ENCODE results near the gene CACNB2. TPM values are rescaled to one million over a fixed set of nuclear protein-coding genes. Genes with fewer than 3 reads are reported as not detected.

CACNB2 gene
- total and polyA plus RNA-seq, 8 donors: 4.0 to 14.8 (median 11.8) TPM

DNA sequence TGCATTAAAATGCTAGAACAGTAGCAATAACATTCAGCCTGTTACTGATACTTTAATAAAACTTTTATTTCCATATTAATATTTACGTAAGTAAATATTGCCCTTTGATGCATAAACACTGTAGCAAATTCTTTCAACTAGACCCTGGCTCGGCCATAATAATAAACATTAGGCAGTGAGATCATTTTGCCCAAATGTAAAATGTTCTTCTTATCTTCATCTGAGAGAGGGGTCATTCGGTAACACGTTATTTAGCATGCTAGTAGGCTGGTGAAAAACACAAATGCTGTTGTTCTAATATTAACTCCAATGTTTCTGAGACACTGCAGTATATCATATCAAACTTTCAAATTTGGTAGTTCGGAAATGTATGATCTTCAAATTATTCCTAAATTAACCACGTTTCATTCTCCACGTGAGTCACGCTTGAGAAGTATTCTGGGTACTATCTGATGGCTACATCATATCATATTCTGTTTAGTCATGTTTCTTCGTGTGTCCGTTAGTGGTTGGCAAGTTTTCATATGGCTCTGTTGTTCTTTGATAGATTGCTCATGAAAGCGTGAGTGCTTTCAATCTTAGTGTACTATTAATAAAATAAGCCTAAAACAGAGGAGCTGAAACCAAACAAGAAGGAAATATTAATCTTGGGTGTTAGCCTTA is 365.4 kb downstream of the CACNB2 start:
- no peaks in the 10 kb centered on the region for H3K9me3 ChIP-seq
- TF ChIP-seq, protein P1, sequence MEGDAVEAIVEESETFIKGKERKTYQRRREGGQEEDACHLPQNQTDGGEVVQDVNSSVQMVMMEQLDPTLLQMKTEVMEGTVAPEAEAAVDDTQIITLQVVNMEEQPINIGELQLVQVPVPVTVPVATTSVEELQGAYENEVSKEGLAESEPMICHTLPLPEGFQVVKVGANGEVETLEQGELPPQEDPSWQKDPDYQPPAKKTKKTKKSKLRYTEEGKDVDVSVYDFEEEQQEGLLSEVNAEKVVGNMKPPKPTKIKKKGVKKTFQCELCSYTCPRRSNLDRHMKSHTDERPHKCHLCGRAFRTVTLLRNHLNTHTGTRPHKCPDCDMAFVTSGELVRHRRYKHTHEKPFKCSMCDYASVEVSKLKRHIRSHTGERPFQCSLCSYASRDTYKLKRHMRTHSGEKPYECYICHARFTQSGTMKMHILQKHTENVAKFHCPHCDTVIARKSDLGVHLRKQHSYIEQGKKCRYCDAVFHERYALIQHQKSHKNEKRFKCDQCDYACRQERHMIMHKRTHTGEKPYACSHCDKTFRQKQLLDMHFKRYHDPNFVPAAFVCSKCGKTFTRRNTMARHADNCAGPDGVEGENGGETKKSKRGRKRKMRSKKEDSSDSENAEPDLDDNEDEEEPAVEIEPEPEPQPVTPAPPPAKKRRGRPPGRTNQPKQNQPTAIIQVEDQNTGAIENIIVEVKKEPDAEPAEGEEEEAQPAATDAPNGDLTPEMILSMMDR (IDR thresholded peaks at IDR 0.05): no peak
- H3K4me1 ChIP-seq: no peaks in the 10 kb centered on the region
- DNase-seq (peak in 1 of 4 donors; percentile 8), ATAC-seq (no peak)
- no peak overlapping the region for H3K4me3 ChIP-seq
- intact Hi-C loops (cut with DNase I): no loop called here
- H3K27me3 ChIP-seq: no peaks in the 10 kb centered on the region
- no peaks in the 10 kb centered on the region for H3K36me3 ChIP-seq
- H3K27ac ChIP-seq: no peak overlapping the region

DNA sequence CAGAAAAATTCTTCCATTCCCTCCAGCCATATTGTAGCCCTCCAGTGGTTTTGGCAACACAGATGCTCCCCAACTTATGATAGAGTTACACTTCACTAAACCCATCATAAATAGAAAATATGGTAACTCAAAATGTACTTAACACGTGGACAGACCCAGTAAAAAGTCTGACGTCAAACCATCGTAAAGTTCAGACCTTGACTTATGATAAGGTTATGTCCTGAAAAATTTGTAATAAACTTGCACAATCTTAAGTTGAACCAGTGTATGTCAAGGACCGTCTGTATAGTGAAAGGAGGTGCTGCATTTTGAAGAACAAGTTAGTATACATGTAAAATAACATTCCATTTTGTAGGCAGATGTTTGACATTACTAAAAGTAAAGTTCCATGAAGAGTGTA is 368.4 kb downstream of the CACNB2 start:
- Histone ChIP-seq H3K4me3 (no peak overlapping the region), H3K36me3 (no peaks in the 10 kb centered on the region), H3K27me3 (no peaks in the 10 kb centered on the region), H3K4me1 (no peaks in the 10 kb centered on the region), H3K27ac (no peak overlapping the region), H3K9me3 (no peaks in the 10 kb centered on the region)
- TF ChIP-seq, protein P1 (IDR thresholded peaks at IDR 0.05): no peak
- intact Hi-C loops (cut with DNase I): no loop called here
- ATAC-seq: no peak
- DNase-seq: no peak

GRCh38 chr10:18514537-18514936 is 374.3 kb downstream of the CACNB2 start:
- TF ChIP-seq, protein P1 (IDR thresholded peaks at IDR 0.05): no peak
- H3K4me3 ChIP-seq: no peak overlapping the region
- no peaks in the 10 kb centered on the region for H3K4me1 ChIP-seq
- no peaks in the 10 kb centered on the region for H3K36me3 ChIP-seq
- no peak for DNase-seq
- H3K9me3 ChIP-seq: no peaks in the 10 kb centered on the region
- ATAC-seq: no peak
- no peak overlapping the region for H3K27ac ChIP-seq
- no peaks in the 10 kb centered on the region for H3K27me3 ChIP-seq
- intact Hi-C loops (cut with DNase I): no loop called here

DNA sequence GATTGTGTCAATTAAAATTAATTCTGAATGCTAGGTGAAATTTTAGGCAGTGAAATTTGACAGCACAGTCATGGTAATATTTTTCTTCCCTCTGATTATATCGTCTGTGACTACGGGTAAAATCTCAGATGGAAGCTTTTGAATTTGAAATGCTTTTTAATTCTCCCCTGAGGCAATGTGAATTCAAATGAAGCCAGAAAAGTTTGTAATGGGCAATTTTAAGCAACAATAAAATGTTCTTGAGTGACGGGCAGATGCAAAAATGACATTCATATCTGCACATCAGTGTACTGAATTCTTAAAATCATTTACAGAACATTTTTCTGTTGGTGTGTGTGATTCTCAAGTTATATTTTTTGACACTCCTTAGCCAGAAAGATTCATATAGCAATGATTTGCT is 376.6 kb downstream of the CACNB2 start:
- H3K27ac ChIP-seq: no peak overlapping the region
- no peak for ATAC-seq

GRCh38 chr10:18523025-18523424 is 382.8 kb downstream of the CACNB2 start:
- Histone ChIP-seq H3K27ac (no peak overlapping the region), H3K27me3 (no peaks in the 10 kb centered on the region), H3K9me3 (no peaks in the 10 kb centered on the region), H3K36me3 (no peaks in the 10 kb centered on the region), H3K4me3 (no peak overlapping the region), H3K4me1 (no peaks in the 10 kb centered on the region)
- DNase-seq: no peak
- intact Hi-C loops (cut with DNase I): no loop called here
- ATAC-seq: no peak
- TF ChIP-seq, protein P1 (IDR thresholded peaks at IDR 0.05): no peak

More for the DNA sequence above, 376.6 kb downstream of the CACNB2 start:
- Histone ChIP-seq H3K27me3 (no peaks in the 10 kb centered on the region), H3K4me3 (no peak overlapping the region), H3K9me3 (no peaks in the 10 kb centered on the region), H3K36me3 (no peaks in the 10 kb centered on the region), H3K4me1 (no peaks in the 10 kb centered on the region)
- intact Hi-C loops (cut with DNase I): no loop called here
- no peak for DNase-seq
- TF ChIP-seq, protein P1 (IDR thresholded peaks at IDR 0.05): no peak
